ENCODE measurements around the gene ERICH6B. TPM values are rescaled to one million over a fixed set of nuclear protein-coding genes. Genes with fewer than 3 reads are reported as not detected.

The ERICH6B gene
- total RNA-seq, 1 donor from 2014 or later: not detected

- H3K27ac Mint-ChIP-seq (ENCODE audit: unreplicated experiment): no peak overlapping the region
Measured at GRCh38 chr13:45540195-45540594, 75.3 kb downstream of the ERICH6B start.

DNA sequence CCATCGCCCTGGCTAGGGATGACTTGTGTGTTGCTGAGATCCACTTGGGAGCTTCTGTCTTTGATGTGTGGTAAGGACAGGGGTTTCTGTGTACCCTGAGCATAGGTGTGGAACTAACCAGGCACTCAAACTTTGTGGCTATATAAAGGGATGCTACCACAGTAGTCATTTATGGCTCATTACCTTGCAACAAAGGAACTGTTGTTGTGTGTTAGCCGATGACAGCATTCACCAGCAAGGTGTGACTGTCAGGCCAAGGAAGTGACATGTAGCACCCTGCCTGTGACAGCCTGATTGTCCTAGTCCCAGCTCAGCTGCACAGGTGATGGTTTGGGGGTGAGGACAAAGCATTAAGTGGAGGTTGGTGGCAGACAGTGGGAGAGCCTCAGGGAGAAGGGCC is 77.2 kb downstream of the ERICH6B start:
- H3K36me3 ChIP-seq (ENCODE audit: insufficient read depth, low read length): peaks cover 27% of the 10 kb centered on the region
- TF ChIP-seq, protein P1, sequence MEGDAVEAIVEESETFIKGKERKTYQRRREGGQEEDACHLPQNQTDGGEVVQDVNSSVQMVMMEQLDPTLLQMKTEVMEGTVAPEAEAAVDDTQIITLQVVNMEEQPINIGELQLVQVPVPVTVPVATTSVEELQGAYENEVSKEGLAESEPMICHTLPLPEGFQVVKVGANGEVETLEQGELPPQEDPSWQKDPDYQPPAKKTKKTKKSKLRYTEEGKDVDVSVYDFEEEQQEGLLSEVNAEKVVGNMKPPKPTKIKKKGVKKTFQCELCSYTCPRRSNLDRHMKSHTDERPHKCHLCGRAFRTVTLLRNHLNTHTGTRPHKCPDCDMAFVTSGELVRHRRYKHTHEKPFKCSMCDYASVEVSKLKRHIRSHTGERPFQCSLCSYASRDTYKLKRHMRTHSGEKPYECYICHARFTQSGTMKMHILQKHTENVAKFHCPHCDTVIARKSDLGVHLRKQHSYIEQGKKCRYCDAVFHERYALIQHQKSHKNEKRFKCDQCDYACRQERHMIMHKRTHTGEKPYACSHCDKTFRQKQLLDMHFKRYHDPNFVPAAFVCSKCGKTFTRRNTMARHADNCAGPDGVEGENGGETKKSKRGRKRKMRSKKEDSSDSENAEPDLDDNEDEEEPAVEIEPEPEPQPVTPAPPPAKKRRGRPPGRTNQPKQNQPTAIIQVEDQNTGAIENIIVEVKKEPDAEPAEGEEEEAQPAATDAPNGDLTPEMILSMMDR (IDR thresholded peaks at IDR 0.05; ENCODE audit: insufficient read depth, low read depth, low read length): no peak
- no peak for TF ChIP-seq EZH2 (IDR thresholded peaks at IDR 0.05; ENCODE audit: insufficient read depth, low read length)
- no peaks in the 10 kb centered on the region for H3K79me2 ChIP-seq (ENCODE audit: insufficient read depth, low read length)
- H3K4me3 ChIP-seq (ENCODE audit: insufficient read depth, low read depth, low read length): no peak overlapping the region
- H3K27ac Mint-ChIP-seq (ENCODE audit: unreplicated experiment): no peak overlapping the region
- H3K4me3 Mint-ChIP-seq (ENCODE audit: unreplicated experiment): no peak overlapping the region
- H3K9me3 Mint-ChIP-seq (ENCODE audit: unreplicated experiment): no peaks in the 10 kb centered on the region
- H2AFZ ChIP-seq (ENCODE audit: low read depth, low read length): no peak overlapping the region
- DNase-seq (ENCODE audit: low read depth) (no peak), FAIRE-seq (no peak)
- H3K27me3 ChIP-seq (ENCODE audit: insufficient read depth, low read length): no peaks in the 10 kb centered on the region
- H3K4me1 ChIP-seq (ENCODE audit: insufficient read depth, low read length): no peaks in the 10 kb centered on the region
- H3K4me2 ChIP-seq (ENCODE audit: low read length): no peak overlapping the region
- no peaks in the 10 kb centered on the region for H3K4me1 Mint-ChIP-seq (ENCODE audit: low read depth, unreplicated experiment)
- H3K36me3 Mint-ChIP-seq (ENCODE audit: low read depth, unreplicated experiment): peaks cover 5% of the 10 kb centered on the region
- peaks cover 9% of the 10 kb centered on the region for H4K20me1 ChIP-seq (ENCODE audit: insufficient read depth, low read length)
- no peaks in the 10 kb centered on the region for H3K9me3 ChIP-seq (ENCODE audit: insufficient read depth, low read depth, low read length)
- no peaks in the 10 kb centered on the region for H3K27me3 Mint-ChIP-seq (ENCODE audit: low read depth, unreplicated experiment)
- no peak overlapping the region for H3K27ac ChIP-seq (ENCODE audit: low read depth, low read length)
- H3K9ac ChIP-seq (ENCODE audit: low read length): no peak overlapping the region

More at GRCh38 chr13:45540195-45540594, 75.3 kb downstream of the ERICH6B start:
- H3K36me3 Mint-ChIP-seq (ENCODE audit: low read depth, unreplicated experiment): peaks cover 5% of the 10 kb centered on the region
- Histone ChIP-seq H3K4me2 (ENCODE audit: low read length) (no peak overlapping the region), H2AFZ (ENCODE audit: low read depth, low read length) (no peak overlapping the region), H3K27me3 (ENCODE audit: insufficient read depth, low read length) (no peaks in the 10 kb centered on the region), H3K79me2 (ENCODE audit: insufficient read depth, low read length) (no peaks in the 10 kb centered on the region), H3K27ac (ENCODE audit: low read depth, low read length) (no peak overlapping the region), H3K36me3 (ENCODE audit: insufficient read depth, low read length) (peaks cover 11% of the 10 kb centered on the region), H3K9ac (ENCODE audit: low read length) (no peak overlapping the region), H3K4me3 (ENCODE audit: insufficient read depth, low read depth, low read length) (no peak overlapping the region), H3K4me1 (ENCODE audit: insufficient read depth, low read length) (no peaks in the 10 kb centered on the region), H3K9me3 (ENCODE audit: insufficient read depth, low read depth, low read length) (no peaks in the 10 kb centered on the region), H4K20me1 (ENCODE audit: insufficient read depth, low read length) (no peaks in the 10 kb centered on the region)
- no peak overlapping the region for H3K4me3 Mint-ChIP-seq (ENCODE audit: unreplicated experiment)
- H3K4me1 Mint-ChIP-seq (ENCODE audit: low read depth, unreplicated experiment): no peaks in the 10 kb centered on the region
- H3K9me3 Mint-ChIP-seq (ENCODE audit: unreplicated experiment): no peaks in the 10 kb centered on the region
- H3K27me3 Mint-ChIP-seq (ENCODE audit: low read depth, unreplicated experiment): no peaks in the 10 kb centered on the region
- no peak for TF ChIP-seq EZH2 (IDR thresholded peaks at IDR 0.05; ENCODE audit: insufficient read depth, low read length)
- TF ChIP-seq, protein P1 (IDR thresholded peaks at IDR 0.05; ENCODE audit: insufficient read depth, low read depth, low read length): no peak
- FAIRE-seq (no peak), DNase-seq (ENCODE audit: low read depth) (no peak)

DNA sequence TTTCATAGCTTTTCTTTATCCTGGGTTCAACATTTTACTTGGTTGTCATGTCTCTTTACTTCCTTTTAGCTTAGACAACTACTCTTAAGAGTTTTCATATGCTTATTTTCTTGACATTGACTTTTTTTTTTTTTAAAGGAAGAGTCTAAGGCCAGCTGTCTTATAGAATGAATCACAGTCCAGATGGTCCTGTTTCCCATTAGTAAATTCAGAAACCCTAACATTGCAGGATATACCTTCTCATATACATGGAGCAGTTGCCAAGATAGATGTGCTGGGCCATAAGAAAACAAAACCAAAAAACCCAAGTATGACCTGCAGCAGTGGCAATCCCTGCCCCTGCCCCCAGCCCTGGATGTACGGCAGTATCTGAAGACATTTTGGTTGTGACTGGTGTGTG is 78.0 kb downstream of the ERICH6B start:
- H4K20me1 ChIP-seq (ENCODE audit: insufficient read depth, low read length): peaks cover 11% of the 10 kb centered on the region
- no peak overlapping the region for H3K9ac ChIP-seq (ENCODE audit: low read length)
- TF ChIP-seq EZH2 (IDR thresholded peaks at IDR 0.05; ENCODE audit: insufficient read depth, low read length): no peak
- TF ChIP-seq, protein P1 (IDR thresholded peaks at IDR 0.05; ENCODE audit: insufficient read depth, low read depth, low read length): no peak
- Mint-ChIP-seq H3K9me3 (ENCODE audit: unreplicated experiment) (no peaks in the 10 kb centered on the region), H3K4me3 (ENCODE audit: unreplicated experiment) (no peak overlapping the region), H3K4me1 (ENCODE audit: low read depth, unreplicated experiment) (no peaks in the 10 kb centered on the region), H3K27ac (ENCODE audit: unreplicated experiment) (no peak overlapping the region), H3K36me3 (ENCODE audit: low read depth, unreplicated experiment) (peaks cover 3% of the 10 kb centered on the region), H3K27me3 (ENCODE audit: low read depth, unreplicated experiment) (no peaks in the 10 kb centered on the region)
- H3K27ac ChIP-seq (ENCODE audit: low read depth, low read length): no peak overlapping the region
- no peak overlapping the region for H3K4me2 ChIP-seq (ENCODE audit: low read length)
- no peaks in the 10 kb centered on the region for H3K79me2 ChIP-seq (ENCODE audit: insufficient read depth, low read length)
- H3K27me3 ChIP-seq (ENCODE audit: insufficient read depth, low read length): no peaks in the 10 kb centered on the region
- H3K36me3 ChIP-seq (ENCODE audit: insufficient read depth, low read length): peaks cover 29% of the 10 kb centered on the region
- no peaks in the 10 kb centered on the region for H3K4me1 ChIP-seq (ENCODE audit: insufficient read depth, low read length)
- no peak for DNase-seq (ENCODE audit: low read depth)
- no peaks in the 10 kb centered on the region for H3K9me3 ChIP-seq (ENCODE audit: insufficient read depth, low read depth, low read length)
- FAIRE-seq: no peak
- H3K4me3 ChIP-seq (ENCODE audit: insufficient read depth, low read depth, low read length): no peak overlapping the region
- no peak overlapping the region for H2AFZ ChIP-seq (ENCODE audit: low read depth, low read length)
